ENCODE measurements around the gene CGNL1. TPM values are rescaled to one million over a fixed set of nuclear protein-coding genes. Genes with fewer than 3 reads are reported as not detected.

CGNL1 gene
- polyA plus RNA-seq, 1 donor: 5.4 TPM

Other genes with a start within 250 kb of the CGNL1 start
- gene MYZAP, start 215.4 kb downstream of the CGNL1 start, polyA plus RNA-seq (ENCODE audit: insufficient read length): 2.7 TPM

All from hindlimb muscle (tissue), 1 donor.